ENCODE results near the gene MDN1. TPM values are rescaled to one million over a fixed set of nuclear protein-coding genes. Genes with fewer than 3 reads are reported as not detected.
"Not testable (repeated sequence)": the region's sequence is repeated elsewhere in the genome, so short reads cannot be mapped to it uniquely, and the experiment has no call there.

The MDN1 gene
- total RNA-seq, 2 experiments from 2014 or later, result 69.0 TPM

GRCh38 chr6:89736893-89737292 is 82.7 kb downstream of the MDN1 start:
- intact Hi-C loops (cut with micrococcal nuclease), result no loop called here
- CTCF ChIA-PET, result no interaction called here
- Mint-ChIP-seq H3K9me3 (no peaks in the 10 kb centered on the region), H3K36me3 (ENCODE audit: low read depth) (peaks cover 51% of the 10 kb centered on the region), H3K4me3 (no peak overlapping the region), H3K4me1 (ENCODE audit: low read depth) (no peaks in the 10 kb centered on the region), H3K27ac (no peak overlapping the region), H3K27me3 (no peaks in the 10 kb centered on the region)
- no peak for TF ChIP-seq CTCF (IDR thresholded peaks at IDR 0.05)
- ATAC-seq, result no peak
- no peak for DNase-seq
- POLR2A ChIA-PET, result no interaction called here

GRCh38 chr6:89734526-89734925 is 85.1 kb downstream of the MDN1 start:
- no peak overlapping the region for H3K27ac Mint-ChIP-seq
- H3K27me3 Mint-ChIP-seq, result no peaks in the 10 kb centered on the region
- H3K36me3 Mint-ChIP-seq (ENCODE audit: low read depth), result peaks cover 58% of the 10 kb centered on the region
- no peak for DNase-seq
- intact Hi-C loops (cut with micrococcal nuclease), result no loop called here
- CTCF ChIA-PET, result no interaction called here
- no peak for TF ChIP-seq CTCF (IDR thresholded peaks at IDR 0.05)
- POLR2A ChIA-PET, result no interaction called here
- H3K4me3 Mint-ChIP-seq, result no peak overlapping the region
- no peaks in the 10 kb centered on the region for H3K4me1 Mint-ChIP-seq (ENCODE audit: low read depth)
- no peak for ATAC-seq
- H3K9me3 Mint-ChIP-seq, result no peaks in the 10 kb centered on the region

- Mint-ChIP-seq H3K4me1 (ENCODE audit: low read depth) (no peaks in the 10 kb centered on the region), H3K27ac (no peak overlapping the region), H3K27me3 (no peaks in the 10 kb centered on the region), H3K9me3 (no peaks in the 10 kb centered on the region), H3K36me3 (ENCODE audit: low read depth) (peaks cover 55% of the 10 kb centered on the region), H3K4me3 (no peak overlapping the region)
- TF ChIP-seq CTCF (IDR thresholded peaks at IDR 0.05), result no peak
- DNase-seq (no peak), ATAC-seq (no peak)
- POLR2A ChIA-PET, result interaction anchor here (0.6 kb wide), 1 partner anchor 118 kb away, joined by 3 read pairs; no protein-coding TSS in a partner anchor
- intact Hi-C loops (cut with micrococcal nuclease), result no loop called here
- CTCF ChIA-PET, result interaction anchor here (1.1 kb wide), 1 partner anchor 300 kb away, joined by 4 read pairs; the partner anchor contains the start of gene ANKRD6
Measured at GRCh38 chr6:89731924-89732567, 87.5 kb downstream of the MDN1 start.

DNA sequence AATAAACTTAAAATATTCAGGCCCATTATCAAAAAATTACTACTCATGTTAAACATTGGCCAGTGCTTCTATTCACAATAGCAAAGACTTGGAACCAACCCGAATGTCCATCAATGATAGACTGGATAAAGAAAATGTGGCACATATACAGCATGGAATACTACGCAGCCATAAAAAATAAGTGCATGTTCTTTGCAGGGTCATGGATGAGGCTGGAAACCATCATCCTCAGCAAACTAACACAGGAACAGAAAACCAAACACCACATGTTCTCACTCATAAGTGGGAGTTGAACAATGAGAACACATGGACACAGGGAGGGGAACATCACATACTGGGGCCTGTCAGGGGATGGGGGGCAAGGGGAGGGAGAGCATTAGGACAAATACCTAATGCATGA is 88.3 kb downstream of the MDN1 start:
- POLR2A ChIA-PET; intact Hi-C loops (cut with micrococcal nuclease); DNase-seq; H3K4me1 Mint-ChIP-seq (ENCODE audit: low read depth); H3K27me3 Mint-ChIP-seq; H3K9me3 Mint-ChIP-seq; H3K27ac Mint-ChIP-seq; ATAC-seq; CTCF ChIA-PET; H3K4me3 Mint-ChIP-seq: not testable (repeated sequence)
- H3K36me3 Mint-ChIP-seq (ENCODE audit: low read depth), result peaks cover 58% of the 10 kb centered on the region

- Mint-ChIP-seq H3K27ac (no peak overlapping the region), H3K4me1 (ENCODE audit: low read depth) (no peaks in the 10 kb centered on the region), H3K36me3 (ENCODE audit: low read depth) (peaks cover 58% of the 10 kb centered on the region), H3K4me3 (no peak overlapping the region), H3K27me3 (no peaks in the 10 kb centered on the region), H3K9me3 (no peaks in the 10 kb centered on the region)
- POLR2A ChIA-PET, result interaction anchor here (0.6 kb wide), 1 partner anchor 22 kb away, joined by 3 read pairs; no protein-coding TSS in a partner anchor
- no peak for DNase-seq
- intact Hi-C loops (cut with micrococcal nuclease), result no loop called here
- TF ChIP-seq CTCF (IDR thresholded peaks at IDR 0.05), result no peak
- no peak for ATAC-seq
- CTCF ChIA-PET, result interaction anchor here (1.6 kb wide), 1 partner anchor 34 kb away, joined by 3 read pairs; no protein-coding TSS in a partner anchor
Measured at GRCh38 chr6:89729818-89730217, 89.8 kb downstream of the MDN1 start.

All from activated CD8-positive, alpha-beta T cell treated with anti-CD3 and anti-CD28 coated beads for 36 hours (primary cell).